CD4-positive, alpha-beta T cell treated with Interleukin-12 subunit alpha and Interleukin-12 subunit beta, for 1 hour (primary cell): Measurements from ENCODE around the gene NXPE1.

Source experiments
- DNase-seq: peaks from one replicate; pipeline ENCODE4 v3.0.0-alpha.2; 2020

The NXPE1 gene

GRCh38 chr11:114562166-114562916 is 2.7 kb upstream of the NXPE1 start:
- DNase-seq = no peak

GRCh38 chr11:114556135-114556534 is 3.5 kb downstream of the NXPE1 start:
- no peak for DNase-seq

GRCh38 chr11:114553642-114554041 is 6.0 kb downstream of the NXPE1 start:
- DNase-seq = no peak

GRCh38 chr11:114551060-114551459 is 8.6 kb downstream of the NXPE1 start:
- no peak for DNase-seq

GRCh38 chr11:114525682-114526081 is 34.0 kb downstream of the NXPE1 start:
- no peak for DNase-seq

GRCh38 chr11:114524122-114524521 is 35.6 kb downstream of the NXPE1 start:
- DNase-seq = no peak

- no peak for DNase-seq
These were observed 36.9 kb downstream of the NXPE1 start for GRCh38 chr11:114522818-114523217.

GRCh38 chr11:114511538-114511937 is 48.1 kb downstream of the NXPE1 start:
- DNase-seq = no peak

GRCh38 chr11:114511079-114511478 is 48.6 kb downstream of the NXPE1 start:
- no peak for DNase-seq

GRCh38 chr11:114501901-114502300 is 57.8 kb downstream of the NXPE1 start:
- DNase-seq = no peak

- DNase-seq = no peak
These were observed 59.9 kb downstream of the NXPE1 start for GRCh38 chr11:114499756-114500155.

- no peak for DNase-seq
These were observed 62.8 kb downstream of the NXPE1 start for GRCh38 chr11:114496915-114497314.

- DNase-seq = no peak
These were observed 75.8 kb downstream of the NXPE1 start for GRCh38 chr11:114483929-114484328.

- DNase-seq = no peak
These were observed 77.6 kb downstream of the NXPE1 start for GRCh38 chr11:114482114-114482513.

- no peak for DNase-seq
These were observed 80.3 kb downstream of the NXPE1 start for GRCh38 chr11:114479331-114479730.

- no peak for DNase-seq
These were observed 80.9 kb downstream of the NXPE1 start for GRCh38 chr11:114478768-114479167.

- DNase-seq = no peak
These were observed 81.7 kb downstream of the NXPE1 start for GRCh38 chr11:114478001-114478410.

- DNase-seq = no peak
These were observed 87.0 kb downstream of the NXPE1 start for GRCh38 chr11:114472661-114473060.
